K562 (cell line): ENCODE measurements around the gene POC1B. TPM values are rescaled to one million over a fixed set of nuclear protein-coding genes. Genes with fewer than 3 reads are reported as not detected.

Experiments used
- BACH1 ChIP-seq: fragments of 200-800 bp; sonication (Bioruptor generic); IDR thresholded peaks from 2 replicates; pipeline ENCODE4 v1.6.1; 2016; ENCODE audit warnings: missing genetic modification characterization, missing compliant biosample characterization
- BHLHE40 ChIP-seq: IDR thresholded peaks from 2 replicates; pipeline ENCODE4 v1.6.1; 2011; ENCODE audit warnings: low read length, improper control_type of control experiment
- C11orf30 ChIP-seq: fragments of 450-650 bp; IDR thresholded peaks from 2 replicates; pipeline ENCODE4 v1.6.1; 2016; ENCODE audit warnings: low read depth, mild to moderate bottlenecking
- CREM ChIP-seq: IDR thresholded peaks from 2 replicates; pipeline ENCODE4 v1.6.1; 2014; ENCODE audit warnings: antibody characterized with exemption, low read depth
- CTBP1 ChIP-seq: fragments of 450-650 bp; IDR thresholded peaks from 2 replicates; pipeline ENCODE4 v1.6.1; 2016; ENCODE audit warnings: borderline replicate concordance
- EP300 ChIP-seq: IDR thresholded peaks from 2 replicates; pipeline ENCODE4 v1.6.1; 2012; ENCODE audit warnings: low read length, improper control_type of control experiment
- HSF4 ChIP-seq: fragments of 250-450 bp; sonication (Bioruptor Pico); IDR thresholded peaks from 2 replicates; pipeline ENCODE4 v2.1.2; 2022; ENCODE audit warnings: mild to moderate bottlenecking, moderate library complexity, borderline replicate concordance
- MAFG ChIP-seq: fragments of 450-650 bp; conservative IDR thresholded peaks from 2 replicates; pipeline ENCODE4 v1.6.1; 2016; ENCODE audit warnings: missing genetic modification characterization, missing compliant biosample characterization
- MAFK ChIP-seq: IDR thresholded peaks from 2 replicates; pipeline ENCODE4 v1.6.1; 2011; ENCODE audit warnings: low read length, improper control_type of control experiment
- OTX1 ChIP-seq: fragments of 450-650 bp; formaldehyde crosslinking; IDR thresholded peaks from 2 replicates; pipeline ENCODE4 v1.4.0; 2022; ENCODE audit warnings: mild to moderate bottlenecking
- TEAD4 ChIP-seq, 2 experiments: sonication (generic) in 1 of 2; formaldehyde crosslinking in 1 of 2; IDR thresholded peaks; 2 replicates each; pipeline versions ENCODE4 v1.6.1 to v1.8.0; 2012 to 2022; ENCODE audit warnings: borderline replicate concordance in 1 of 2, inconsistent platforms in 1 of 2, low read length in 1 of 2, mild to moderate bottlenecking in 1 of 2, missing genetic modification reagents in 1 of 2
- ZBTB2 ChIP-seq: fragments of 450-650 bp; IDR thresholded peaks from 2 replicates; pipeline ENCODE4 v1.6.1; 2016; ENCODE audit warnings: antibody characterized with exemption
- polyA plus RNA-seq, 8 experiments: library from polyadenylated mRNA; depleted of rRNA in 4 of 8; stranded (reverse) in 5 of 8; unstranded in 3 of 8; fragments of >200 nt; fragmentation: Nextera tagmentation in 2 of 8; fragmentation: Illumina TruSeq in 1 of 8; extraction: Ambion mirVana in 2 of 8; extraction: Trizol in 1 of 8; gene quantifications; 2 replicates each; pipeline versions ENCODE4 v1.2.1 to v1.2.3, GENCODE V29; 2011 to 2014; ENCODE audit warnings: inconsistent platforms in 1 of 8, missing spikeins in 1 of 8
- total RNA-seq, 7 experiments: library from RNA; depleted of rRNA in 6 of 7; stranded (reverse); fragments of >200 nt in 6 of 7; fragmentation: Illumina TruSeq in 2 of 7; extraction: Trizol in 2 of 7; gene quantifications; 2 replicates each; pipeline versions ENCODE4 v1.2.1 to v1.2.3, GENCODE V29; 2011 to 2021; ENCODE audit warnings: low replicate concordance in 1 of 7
- TF ChIP-seq, protein P1 (sequence below): fragments of 450-650 bp; IDR thresholded peaks from 2 replicates; pipeline ENCODE4 v1.6.1; 2017; ENCODE audit warnings: antibody characterized with exemption, mild to moderate bottlenecking
- TF ChIP-seq, protein P2 (sequence below): fragments of 250-450 bp; sonication (Bioruptor Pico); IDR thresholded peaks from 2 replicates; pipeline ENCODE4 v1.5.0; 2021
- TF ChIP-seq, protein P3 (sequence below): sonication (generic); formaldehyde crosslinking; IDR thresholded peaks from 2 replicates; pipeline ENCODE4 v1.8.0; 2022; ENCODE audit warnings: mild to moderate bottlenecking, low read depth, missing genetic modification reagents
- TF ChIP-seq, protein P4 (sequence below), 2 experiments: fragments of 250-450 bp in 1 of 2; fragments of 450-650 bp in 1 of 2; sonication (Bioruptor Pico) in 1 of 2; IDR thresholded peaks; 2 replicates each; pipeline versions ENCODE4 v1.6.1 to v1.8.0; 2016 to 2021; ENCODE audit warnings: mild to moderate bottlenecking in 2 of 2, moderate library complexity in 2 of 2, missing compliant biosample characterization in 1 of 2, missing genetic modification characterization in 1 of 2

Gene POC1B
- total and polyA plus RNA-seq, 9 of the 15 experiments (the other 6 are each of a cell fraction or from before 2014, with no cell fraction given) = 4.5 to 16.1 (median 10.4) TPM

DNA sequence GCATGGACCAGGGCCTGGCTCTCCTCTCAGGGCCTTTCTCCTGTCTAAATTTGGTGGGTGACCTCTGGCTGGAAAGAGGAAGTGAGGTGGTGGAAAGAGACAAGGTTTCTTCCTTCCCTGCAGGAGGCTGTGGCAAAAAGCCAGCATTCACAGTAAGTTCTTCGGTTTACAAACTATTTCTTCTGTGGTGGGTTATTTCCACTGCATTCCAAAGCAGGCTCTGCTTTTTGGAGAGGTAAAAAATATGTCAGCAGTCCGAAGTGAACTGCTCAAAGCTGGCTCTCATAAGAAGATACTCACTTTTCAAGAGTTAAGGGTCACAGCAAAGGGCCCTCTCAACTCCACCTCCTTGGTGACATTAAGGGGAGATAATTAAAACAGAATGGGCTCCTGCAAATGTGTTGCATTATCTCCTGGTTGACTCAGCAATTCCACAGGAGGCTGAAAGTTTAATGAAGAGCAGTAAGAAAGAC, 48.9 kb upstream of the POC1B start (continued):
- TF ChIP-seq, protein P1, sequence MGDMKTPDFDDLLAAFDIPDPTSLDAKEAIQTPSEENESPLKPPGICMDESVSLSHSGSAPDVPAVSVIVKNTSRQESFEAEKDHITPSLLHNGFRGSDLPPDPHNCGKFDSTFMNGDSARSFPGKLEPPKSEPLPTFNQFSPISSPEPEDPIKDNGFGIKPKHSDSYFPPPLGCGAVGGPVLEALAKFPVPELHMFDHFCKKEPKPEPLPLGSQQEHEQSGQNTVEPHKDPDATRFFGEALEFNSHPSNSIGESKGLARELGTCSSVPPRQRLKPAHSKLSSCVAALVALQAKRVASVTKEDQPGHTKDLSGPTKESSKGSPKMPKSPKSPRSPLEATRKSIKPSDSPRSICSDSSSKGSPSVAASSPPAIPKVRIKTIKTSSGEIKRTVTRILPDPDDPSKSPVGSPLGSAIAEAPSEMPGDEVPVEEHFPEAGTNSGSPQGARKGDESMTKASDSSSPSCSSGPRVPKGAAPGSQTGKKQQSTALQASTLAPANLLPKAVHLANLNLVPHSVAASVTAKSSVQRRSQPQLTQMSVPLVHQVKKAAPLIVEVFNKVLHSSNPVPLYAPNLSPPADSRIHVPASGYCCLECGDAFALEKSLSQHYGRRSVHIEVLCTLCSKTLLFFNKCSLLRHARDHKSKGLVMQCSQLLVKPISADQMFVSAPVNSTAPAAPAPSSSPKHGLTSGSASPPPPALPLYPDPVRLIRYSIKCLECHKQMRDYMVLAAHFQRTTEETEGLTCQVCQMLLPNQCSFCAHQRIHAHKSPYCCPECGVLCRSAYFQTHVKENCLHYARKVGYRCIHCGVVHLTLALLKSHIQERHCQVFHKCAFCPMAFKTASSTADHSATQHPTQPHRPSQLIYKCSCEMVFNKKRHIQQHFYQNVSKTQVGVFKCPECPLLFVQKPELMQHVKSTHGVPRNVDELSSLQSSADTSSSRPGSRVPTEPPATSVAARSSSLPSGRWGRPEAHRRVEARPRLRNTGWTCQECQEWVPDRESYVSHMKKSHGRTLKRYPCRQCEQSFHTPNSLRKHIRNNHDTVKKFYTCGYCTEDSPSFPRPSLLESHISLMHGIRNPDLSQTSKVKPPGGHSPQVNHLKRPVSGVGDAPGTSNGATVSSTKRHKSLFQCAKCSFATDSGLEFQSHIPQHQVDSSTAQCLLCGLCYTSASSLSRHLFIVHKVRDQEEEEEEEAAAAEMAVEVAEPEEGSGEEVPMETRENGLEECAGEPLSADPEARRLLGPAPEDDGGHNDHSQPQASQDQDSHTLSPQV = peak; percentile 80; the same call in 1 of the 2 replicates
- TF ChIP-seq, protein P2, sequence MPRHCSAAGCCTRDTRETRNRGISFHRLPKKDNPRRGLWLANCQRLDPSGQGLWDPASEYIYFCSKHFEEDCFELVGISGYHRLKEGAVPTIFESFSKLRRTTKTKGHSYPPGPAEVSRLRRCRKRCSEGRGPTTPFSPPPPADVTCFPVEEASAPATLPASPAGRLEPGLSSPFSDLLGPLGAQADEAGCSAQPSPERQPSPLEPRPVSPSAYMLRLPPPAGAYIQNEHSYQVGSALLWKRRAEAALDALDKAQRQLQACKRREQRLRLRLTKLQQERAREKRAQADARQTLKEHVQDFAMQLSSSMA = no peak
- peak; percentile 67 for TF ChIP-seq CTBP1
- TF ChIP-seq HSF4 = no peak
- TF ChIP-seq BHLHE40 = 0 out of 2 replicates have a peak, but pooled peaks have one; percentile 4
- TF ChIP-seq, protein P3, sequence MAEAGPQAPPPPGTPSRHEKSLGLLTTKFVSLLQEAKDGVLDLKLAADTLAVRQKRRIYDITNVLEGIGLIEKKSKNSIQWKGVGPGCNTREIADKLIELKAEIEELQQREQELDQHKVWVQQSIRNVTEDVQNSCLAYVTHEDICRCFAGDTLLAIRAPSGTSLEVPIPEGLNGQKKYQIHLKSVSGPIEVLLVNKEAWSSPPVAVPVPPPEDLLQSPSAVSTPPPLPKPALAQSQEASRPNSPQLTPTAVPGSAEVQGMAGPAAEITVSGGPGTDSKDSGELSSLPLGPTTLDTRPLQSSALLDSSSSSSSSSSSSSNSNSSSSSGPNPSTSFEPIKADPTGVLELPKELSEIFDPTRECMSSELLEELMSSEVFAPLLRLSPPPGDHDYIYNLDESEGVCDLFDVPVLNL (CRISPR knock-in tag) = no peak
- TF ChIP-seq, protein P4, sequence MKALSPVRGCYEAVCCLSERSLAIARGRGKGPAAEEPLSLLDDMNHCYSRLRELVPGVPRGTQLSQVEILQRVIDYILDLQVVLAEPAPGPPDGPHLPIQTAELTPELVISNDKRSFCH (CRISPR knock-in tag; IDR thresholded peaks at IDR 0.05) = no peak
- TF ChIP-seq, protein P4 (tag; IDR thresholded peaks at IDR 0.05) = 0 out of 2 replicates have a peak, but pooled peaks have one; percentile 60
- peak; percentile 63; the same call in 1 of the 2 replicates for TF ChIP-seq TEAD4 (IDR thresholded peaks at IDR 0.05; ENCODE audit: low read length)
- no peak for TF ChIP-seq TEAD4 (CRISPR knock-in tag; IDR thresholded peaks at IDR 0.05; ENCODE audit: borderline replicate concordance)
- TF ChIP-seq ZBTB2 = 0 out of 2 replicates have a peak, but pooled peaks have one; percentile 62
- TF ChIP-seq MAFG = peak; percentile 90
- TF ChIP-seq EP300 = peak; percentile 61; the same call in 1 of the 2 replicates
- peak; percentile 92 for TF ChIP-seq BACH1 (tag)
- peak; percentile 89 for TF ChIP-seq MAFK
- TF ChIP-seq OTX1 = no peak
- peak; percentile 94 for TF ChIP-seq C11orf30
- TF ChIP-seq CREM = peak; percentile 45
